Esophagus squamous epithelium (tissue), 5 donors: ENCODE results near the gene RUFY1. TPM values are rescaled to one million over a fixed set of nuclear protein-coding genes. Genes with fewer than 3 reads are reported as not detected.
A peak's percentile ranks its signal among the peaks of the same experiment; 100 is the strongest.

Experiments
- DNase-seq: peaks from one replicate; lab custom pipeline; 2025; lab: John Stamatoyannopoulos, UW
- H3K27ac ChIP-seq, 4 donors: fragments of 200-600 bp; sonication (generic); one replicate each; pipeline ENCODE4 v1.5.1; 2016 to 2019; ENCODE audit warnings: mild to moderate bottlenecking in 1 of 4
- H3K27me3 ChIP-seq, 4 donors: fragments of 200-600 bp; sonication (generic); 1 replicate in 3 of 4; 2 replicates in 1 of 4; pipeline versions ENCODE4 v1.5.1 to v1.6.0; 2017 to 2021; ENCODE audit warnings: antibody characterized with exemption in 1 of 4
- H3K36me3 ChIP-seq, 3 donors: fragments of 200-600 bp; sonication (generic); one replicate each; pipeline ENCODE4 v1.5.1; 2016 to 2019
- H3K4me1 ChIP-seq, 3 donors: fragments of 200-600 bp; sonication (generic); one replicate each; pipeline ENCODE4 v1.5.1; 2017 to 2019
- H3K4me3 ChIP-seq, 4 donors: fragments of 200-600 bp; sonication (generic); 1 replicate in 3 of 4; 2 replicates in 1 of 4; pipeline ENCODE4 v1.5.1; 2016 to 2019; ENCODE audit warnings: mild to moderate bottlenecking in 2 of 4, moderate library complexity in 1 of 4
- H3K9me3 ChIP-seq, 3 donors: fragments of 200-600 bp; sonication (generic); one replicate each; pipeline ENCODE4 v1.5.1; 2016 to 2019
- POLR2A ChIP-seq, 4 donors: fragments of 450-650 bp; IDR thresholded peaks; one replicate each; pipeline ENCODE4 v1.6.1; 2017; ENCODE audit warnings: antibody characterized with exemption in 4 of 4, mild to moderate bottlenecking in 4 of 4, moderate library complexity in 3 of 4
- WGBS, 2 donors: methylation state at CpG; one replicate each; pipeline ENCODE4 v1.1.5; 2018; 5-methylcytosine and 5-hydroxymethylcytosine counted together
- intact Hi-C: fragments of 100-400 bp; cut with DNase I; formaldehyde crosslinking; loops from one replicate; pipeline ENCODE4 v1.15.0; 2022
- total RNA-seq, 4 donors: library from RNA; depleted of rRNA; stranded (reverse); fragments of >200 nt; gene quantifications; one replicate each; pipeline ENCODE4 v1.1.0, GENCODE V29; 2016
- TF ChIP-seq, protein P1 (sequence below), 6 experiments: fragments of 450-650 bp in 4 of 6; fragments of 200-600 bp in 2 of 6; sonication (generic) in 2 of 6; IDR thresholded peaks; one replicate each; pipeline ENCODE4 v1.5.1; 2016 to 2019; ENCODE audit warnings: antibody characterized with exemption in 6 of 6, mild to moderate bottlenecking in 4 of 6, moderate library complexity in 4 of 6
- donor health status: DM: yes; HTN: yes; CAD: no.

Gene RUFY1
- total RNA-seq, 4 donors from 2014 or later: 27.1 to 63.8 (median 45.8) TPM

DNA sequence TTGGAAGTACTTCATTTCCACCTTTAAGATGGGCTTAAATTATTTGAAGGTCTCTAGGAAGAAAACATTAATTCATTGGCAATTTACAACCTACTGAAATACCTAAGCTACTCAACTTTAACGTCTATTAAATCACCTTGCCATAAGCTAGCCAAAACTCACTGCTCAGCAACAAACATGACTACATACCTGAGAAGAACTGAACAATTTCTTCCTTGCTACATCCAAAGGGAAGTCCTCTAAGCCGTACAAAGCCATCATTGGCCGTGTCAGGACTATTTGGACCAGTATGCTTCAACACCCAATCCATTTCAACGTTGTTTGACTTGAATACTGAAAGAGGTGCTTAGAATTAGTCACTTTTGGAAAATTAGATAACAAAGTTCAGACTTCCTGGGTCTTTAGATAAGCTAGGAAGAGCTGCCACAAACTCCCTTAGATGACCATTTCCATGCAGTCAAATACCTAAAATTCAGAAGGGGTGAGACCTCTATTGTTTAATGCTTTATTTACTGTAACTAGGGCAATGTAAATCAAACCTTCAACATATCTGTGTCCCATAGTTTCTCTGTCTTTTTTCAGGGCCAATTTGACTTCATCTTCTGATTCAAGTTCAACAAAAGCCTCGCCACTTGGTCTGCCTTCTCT, 70.5 kb downstream of the RUFY1 start:
- no peaks in the 10 kb centered on the region for H3K27me3 ChIP-seq
- peaks cover 26 to 81% (median 62%) of the 10 kb centered on the region in 3 donors for H3K4me1 ChIP-seq
- no peak for TF ChIP-seq POLR2A (IDR thresholded peaks at IDR 0.05)
- TF ChIP-seq, protein P1, sequence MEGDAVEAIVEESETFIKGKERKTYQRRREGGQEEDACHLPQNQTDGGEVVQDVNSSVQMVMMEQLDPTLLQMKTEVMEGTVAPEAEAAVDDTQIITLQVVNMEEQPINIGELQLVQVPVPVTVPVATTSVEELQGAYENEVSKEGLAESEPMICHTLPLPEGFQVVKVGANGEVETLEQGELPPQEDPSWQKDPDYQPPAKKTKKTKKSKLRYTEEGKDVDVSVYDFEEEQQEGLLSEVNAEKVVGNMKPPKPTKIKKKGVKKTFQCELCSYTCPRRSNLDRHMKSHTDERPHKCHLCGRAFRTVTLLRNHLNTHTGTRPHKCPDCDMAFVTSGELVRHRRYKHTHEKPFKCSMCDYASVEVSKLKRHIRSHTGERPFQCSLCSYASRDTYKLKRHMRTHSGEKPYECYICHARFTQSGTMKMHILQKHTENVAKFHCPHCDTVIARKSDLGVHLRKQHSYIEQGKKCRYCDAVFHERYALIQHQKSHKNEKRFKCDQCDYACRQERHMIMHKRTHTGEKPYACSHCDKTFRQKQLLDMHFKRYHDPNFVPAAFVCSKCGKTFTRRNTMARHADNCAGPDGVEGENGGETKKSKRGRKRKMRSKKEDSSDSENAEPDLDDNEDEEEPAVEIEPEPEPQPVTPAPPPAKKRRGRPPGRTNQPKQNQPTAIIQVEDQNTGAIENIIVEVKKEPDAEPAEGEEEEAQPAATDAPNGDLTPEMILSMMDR (IDR thresholded peaks at IDR 0.05): no peak
- peak overlapping the region; percentile 6 to 100 (median 98) for H3K4me3 ChIP-seq
- H3K27ac ChIP-seq: peak overlapping the region in 3 of 4 donors; percentile 39 to 100 (median 100)
- peaks cover 28 to 66% (median 31%) of the 10 kb centered on the region in 3 donors for H3K36me3 ChIP-seq
- no peaks in the 10 kb centered on the region for H3K9me3 ChIP-seq
- no peak for DNase-seq
- intact Hi-C loops: loop anchor here (5.0 kb wide), 1 partner anchor 69 kb away; the partner anchor contains the start of gene RUFY1
- 6% methylated on average over 5 of the region's 5 CpGs for WGBS, 2 donors

DNA sequence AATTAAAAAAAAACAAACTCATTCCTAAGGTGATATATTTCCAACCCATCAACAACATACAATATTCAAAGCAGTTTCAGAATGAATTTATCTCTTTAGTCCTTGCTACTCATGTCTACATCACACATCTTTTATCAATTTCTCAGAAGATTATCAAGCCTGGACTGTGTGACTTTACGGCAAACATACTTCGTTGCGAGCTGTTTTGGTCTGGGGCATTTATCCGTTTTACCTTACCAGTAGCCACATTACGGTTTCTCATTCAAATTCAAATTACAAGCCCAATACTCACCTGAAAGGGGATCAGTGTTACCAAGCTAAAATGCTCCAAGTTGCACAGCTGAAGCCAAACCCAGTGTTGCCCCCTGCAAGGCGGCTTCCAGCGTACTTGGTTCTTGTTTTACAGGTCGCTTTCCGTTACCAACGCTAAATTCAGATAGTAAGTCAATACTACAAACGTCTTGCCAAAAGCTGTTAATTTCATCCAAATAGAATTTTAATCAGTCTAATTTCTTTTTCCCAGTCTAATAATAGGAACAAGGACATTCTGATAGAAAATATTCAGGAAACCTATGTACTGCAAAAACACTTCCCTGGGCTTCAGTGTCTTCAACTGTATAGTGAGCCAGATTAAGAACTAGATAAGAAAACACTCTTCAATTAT, 71.3 kb downstream of the RUFY1 start:
- intact Hi-C loops: loop anchor here (5.0 kb wide), 1 partner anchor 69 kb away; the partner anchor contains the start of gene RUFY1
- 5 to 10% methylated on average over 11 of the region's 11 CpGs for WGBS, 2 donors
- Histone ChIP-seq H3K4me1 (peaks cover 26 to 73% (median 53%) of the 10 kb centered on the region in 3 donors), H3K27me3 (no peaks in the 10 kb centered on the region), H3K27ac (peak overlapping the region in 3 of 4 donors; percentile 67 to 100 (median 100)), H3K36me3 (peaks cover 21 to 58% (median 25%) of the 10 kb centered on the region in 3 donors), H3K4me3 (peak overlapping the region; percentile 84 to 100 (median 98)), H3K9me3 (no peaks in the 10 kb centered on the region)
- no peak for TF ChIP-seq POLR2A (IDR thresholded peaks at IDR 0.05)
- TF ChIP-seq, protein P1 (IDR thresholded peaks at IDR 0.05): no peak
- no peak for DNase-seq

DNA sequence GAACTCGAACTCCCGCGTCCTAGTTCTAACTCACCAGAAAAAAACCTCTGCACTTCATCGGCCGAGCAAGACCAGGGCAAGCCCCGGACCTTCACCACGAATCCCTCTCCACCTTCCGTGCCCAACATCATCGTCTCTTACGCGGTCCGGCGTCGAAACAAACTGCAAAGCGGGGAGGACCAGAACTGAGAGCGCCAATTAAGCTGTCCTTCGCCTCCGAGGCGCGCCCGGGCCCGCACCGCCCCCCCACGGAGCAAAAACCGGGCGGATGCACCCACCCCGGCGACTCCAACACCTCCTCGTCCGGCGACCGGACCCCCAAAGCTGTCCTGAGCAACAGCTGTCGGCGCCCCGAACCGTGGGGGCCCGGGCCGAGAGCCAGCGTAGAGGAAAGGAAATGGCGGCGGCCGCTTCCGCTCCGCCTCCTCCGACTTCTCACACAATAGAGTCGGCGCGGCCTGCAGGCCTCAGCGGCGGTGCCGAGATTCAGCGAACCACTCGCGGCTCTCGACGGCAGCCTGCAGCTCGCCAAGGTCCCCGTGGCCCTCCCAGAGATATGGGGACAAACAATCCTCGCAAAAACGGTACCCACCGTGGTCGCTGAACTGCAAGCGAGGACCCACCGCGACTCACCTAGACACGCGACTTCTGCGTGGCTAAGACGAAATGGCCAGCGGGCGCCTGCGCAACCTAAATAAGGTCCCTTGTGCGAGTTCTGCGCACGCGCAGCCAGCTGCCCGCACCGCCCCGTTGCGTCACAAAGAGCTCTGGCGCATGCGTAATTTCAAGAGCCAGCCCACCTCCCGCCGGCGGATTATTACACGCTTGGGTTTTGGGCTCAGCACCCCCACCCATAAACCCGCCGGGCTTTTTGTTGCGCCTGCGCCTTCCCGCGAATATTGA, 72.9 kb downstream of the RUFY1 start, which contains the start of gene HNRNPH1:
Gene HNRNPH1 (minus strand): TSS at position 669 of the 903 bp plus-strand sequence. CDS start 538 bp downstream, at position 131.
- H3K27ac ChIP-seq: peak within 1 kb of the TSS; percentile 99 to 100 (median 100)
- intact Hi-C loops: loop anchor here (5.0 kb wide), 1 partner anchor 71 kb away; the partner anchor contains the start of gene RUFY1
- TF ChIP-seq, protein P1 (IDR thresholded peaks at IDR 0.05): peak in 1 of 6 experiments; percentile 46
- peak in 3 of 4 donors; percentile 77 to 100 (median 100) for TF ChIP-seq POLR2A (IDR thresholded peaks at IDR 0.05)
- no peaks in the 10 kb centered on the region for H3K9me3 ChIP-seq
- H3K36me3 ChIP-seq: peaks cover 11 to 42% (median 11%) of the 10 kb centered on the region in 3 donors
- no peaks in the 10 kb centered on the region for H3K27me3 ChIP-seq
- peak; percentile 95 for DNase-seq
- H3K4me3 ChIP-seq: peak within 1 kb of the TSS; percentile 84 to 100 (median 98)
- WGBS, 2 donors: 0% methylated on average over 24 of the region's 92 CpGs; no CpG with 5 or more reads in 1 of the 2 donors
- H3K4me1 ChIP-seq: peaks cover 26 to 57% (median 41%) of the 10 kb centered on the region in 3 donors

DNA sequence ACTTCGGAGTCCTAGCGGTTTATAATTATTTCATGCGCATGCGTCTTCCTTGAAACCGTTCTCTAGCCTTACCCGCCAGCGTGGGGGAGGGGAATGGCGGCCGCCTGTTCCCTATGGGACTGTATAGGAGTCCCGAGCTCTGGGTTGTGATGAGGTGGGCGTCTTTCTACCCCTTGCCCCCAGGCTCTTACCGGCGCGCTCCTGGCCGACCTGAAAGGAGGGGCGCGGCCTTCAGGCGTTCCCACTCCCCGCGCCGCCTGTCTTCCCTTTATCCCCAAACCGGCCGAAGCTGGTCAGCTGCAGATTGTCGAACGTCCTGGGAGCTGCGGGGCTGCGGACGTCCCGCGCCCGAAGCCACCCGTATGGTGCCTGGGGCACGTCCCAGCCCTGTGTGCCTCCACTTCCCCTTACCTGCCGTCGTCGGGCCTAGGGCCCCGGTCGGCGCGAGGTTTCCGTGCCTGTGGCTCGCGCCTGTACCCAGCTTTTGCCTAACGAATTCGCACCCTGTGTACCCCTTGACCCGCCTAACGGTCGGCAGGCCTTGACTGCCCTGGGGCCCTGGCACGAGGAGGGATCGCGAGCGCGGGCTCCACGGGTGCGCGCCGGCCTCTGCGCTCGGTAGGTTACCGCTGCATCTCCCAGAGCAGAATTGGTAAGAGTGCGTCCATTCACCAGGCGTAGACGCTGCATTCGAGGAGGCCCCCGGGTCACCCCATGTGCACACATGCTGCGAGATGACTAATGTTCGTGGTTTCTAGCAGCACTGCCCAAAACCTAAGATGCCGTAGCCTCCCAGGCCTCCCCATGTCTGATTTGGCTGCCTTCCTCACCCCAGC, 73.8 kb downstream of the RUFY1 start:
- TF ChIP-seq, protein P1 (IDR thresholded peaks at IDR 0.05): peak in 1 of 6 experiments; percentile 12
- TF ChIP-seq POLR2A (IDR thresholded peaks at IDR 0.05): no peak
- Histone ChIP-seq H3K27me3 (no peaks in the 10 kb centered on the region), H3K4me1 (peaks cover 26 to 48% (median 33%) of the 10 kb centered on the region in 3 donors), H3K4me3 (peak overlapping the region; percentile 84 to 100 (median 98)), H3K27ac (peak overlapping the region; percentile 99 to 100 (median 100)), H3K9me3 (no peaks in the 10 kb centered on the region), H3K36me3 (peaks cover 9 to 33% (median 11%) of the 10 kb centered on the region in 3 donors)
- DNase-seq: no peak
- 10% methylated on average over 4 to 6 of the region's 68 CpGs for WGBS, 2 donors
- intact Hi-C loops: loop anchor here (5.0 kb wide), 1 partner anchor 72 kb away; the partner anchor contains the start of gene RUFY1
